Effector CD4-positive, alpha-beta T cell (primary cell): ENCODE results near the gene DMWD.
"Not testable (repeated sequence)": the region's sequence is repeated elsewhere in the genome, so short reads cannot be mapped to it uniquely, and the experiment has no call there.

Experiments
- DNase-seq: peaks from one replicate; pipeline ENCODE4 v3.0.0-alpha.2; 2020

Gene DMWD

GRCh38 chr19:45816236-45817009, 23.8 kb upstream of the DMWD start:
- no peak for DNase-seq

GRCh38 chr19:45815481-45816216, 23.0 kb upstream of the DMWD start:
- no peak for DNase-seq

GRCh38 chr19:45814851-45815480, 22.3 kb upstream of the DMWD start, which contains the start of gene RSPH6A:
RSPH6A (minus strand) TSS chr19:45815308; CDS start chr19:45815176, 132 bp downstream.
- no peak for DNase-seq

- no peak for DNase-seq
Measured at GRCh38 chr19:45814166-45814780, 21.6 kb upstream of the DMWD start.

GRCh38 chr19:45812297-45812696, 19.7 kb upstream of the DMWD start:
- no peak for DNase-seq

GRCh38 chr19:45809643-45810159, 17.1 kb upstream of the DMWD start:
- no peak for DNase-seq

- no peak for DNase-seq
Measured at GRCh38 chr19:45805719-45806118, 13.1 kb upstream of the DMWD start.

- DNase-seq = no peak
Measured at GRCh38 chr19:45804959-45805230, 12.2 kb upstream of the DMWD start.

- no peak for DNase-seq
Measured at GRCh38 chr19:45804140-45804958, 11.7 kb upstream of the DMWD start.

- no peak for DNase-seq
Measured at GRCh38 chr19:45801603-45802175, 9.0 kb upstream of the DMWD start.

- DNase-seq = no peak
Measured at GRCh38 chr19:45800070-45800553, 7.5 kb upstream of the DMWD start.

- DNase-seq = not testable (repeated sequence)
Measured at GRCh38 chr19:45799541-45799940, 6.9 kb upstream of the DMWD start.

GRCh38 chr19:45798995-45799517, 6.4 kb upstream of the DMWD start:
- peak; percentile 53 for DNase-seq

GRCh38 chr19:45794627-45795026, 2.0 kb upstream of the DMWD start:
- DNase-seq = no peak

GRCh38 chr19:45793876-45794275, 1.2 kb upstream of the DMWD start:
- no peak for DNase-seq

- DNase-seq = no peak
Measured at GRCh38 chr19:45793178-45793564, 526 bp upstream of the DMWD start.

- no peak for DNase-seq
Measured at GRCh38 chr19:45791744-45792469, 738 bp downstream of the DMWD start.

- DNase-seq = no peak
Measured at GRCh38 chr19:45790942-45791341, 1.7 kb downstream of the DMWD start.

GRCh38 chr19:45789035-45789786, 3.4 kb downstream of the DMWD start:
- no peak for DNase-seq

- DNase-seq = no peak
Measured at GRCh38 chr19:45786533-45786894, 6.1 kb downstream of the DMWD start.
